ENCODE measurements around the gene CXCL14.
"Not testable (repeated sequence)": the region's sequence is repeated elsewhere in the genome, so short reads cannot be mapped to it uniquely, and the experiment has no call there.

The CXCL14 gene

GRCh38 chr5:135541807-135542502 is 36.8 kb downstream of the CXCL14 start:
- no peak for DNase-seq

DNA sequence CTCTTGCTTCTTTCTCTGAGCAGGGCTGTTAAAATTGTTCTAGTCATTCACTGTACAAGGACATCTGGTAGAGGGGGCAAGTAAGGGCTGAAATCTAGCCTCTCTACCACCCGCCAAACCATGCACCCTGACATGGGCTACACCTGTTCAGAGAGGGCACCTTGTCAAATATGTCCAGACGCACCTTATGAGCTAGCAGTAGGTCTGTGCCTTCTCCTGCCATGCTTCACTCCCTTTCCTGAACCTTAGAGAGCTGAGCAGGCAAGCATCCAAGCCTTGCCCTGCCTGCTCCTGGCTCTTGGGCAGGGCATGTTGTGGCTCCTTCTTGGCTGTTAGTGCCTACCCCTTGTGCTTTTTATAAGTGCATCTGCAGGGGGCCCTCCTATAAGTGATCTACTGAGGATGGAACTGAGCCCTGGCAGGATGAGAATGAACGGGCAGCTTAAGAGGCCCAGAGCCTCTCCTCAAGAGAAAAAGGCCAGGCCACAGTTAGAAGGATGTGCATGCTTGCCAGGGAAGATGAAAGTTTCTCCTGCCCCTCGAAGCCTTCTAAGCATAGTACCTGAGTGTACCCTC is 39.3 kb downstream of the CXCL14 start:
- no peak for DNase-seq

- DNase-seq, result no peak
These were observed 40.5 kb downstream of the CXCL14 start for GRCh38 chr5:135538261-135538660.

GRCh38 chr5:135537745-135538144 is 41.0 kb downstream of the CXCL14 start:
- no peak for DNase-seq

GRCh38 chr5:135537271-135537670 is 41.5 kb downstream of the CXCL14 start:
- no peak for DNase-seq

DNA sequence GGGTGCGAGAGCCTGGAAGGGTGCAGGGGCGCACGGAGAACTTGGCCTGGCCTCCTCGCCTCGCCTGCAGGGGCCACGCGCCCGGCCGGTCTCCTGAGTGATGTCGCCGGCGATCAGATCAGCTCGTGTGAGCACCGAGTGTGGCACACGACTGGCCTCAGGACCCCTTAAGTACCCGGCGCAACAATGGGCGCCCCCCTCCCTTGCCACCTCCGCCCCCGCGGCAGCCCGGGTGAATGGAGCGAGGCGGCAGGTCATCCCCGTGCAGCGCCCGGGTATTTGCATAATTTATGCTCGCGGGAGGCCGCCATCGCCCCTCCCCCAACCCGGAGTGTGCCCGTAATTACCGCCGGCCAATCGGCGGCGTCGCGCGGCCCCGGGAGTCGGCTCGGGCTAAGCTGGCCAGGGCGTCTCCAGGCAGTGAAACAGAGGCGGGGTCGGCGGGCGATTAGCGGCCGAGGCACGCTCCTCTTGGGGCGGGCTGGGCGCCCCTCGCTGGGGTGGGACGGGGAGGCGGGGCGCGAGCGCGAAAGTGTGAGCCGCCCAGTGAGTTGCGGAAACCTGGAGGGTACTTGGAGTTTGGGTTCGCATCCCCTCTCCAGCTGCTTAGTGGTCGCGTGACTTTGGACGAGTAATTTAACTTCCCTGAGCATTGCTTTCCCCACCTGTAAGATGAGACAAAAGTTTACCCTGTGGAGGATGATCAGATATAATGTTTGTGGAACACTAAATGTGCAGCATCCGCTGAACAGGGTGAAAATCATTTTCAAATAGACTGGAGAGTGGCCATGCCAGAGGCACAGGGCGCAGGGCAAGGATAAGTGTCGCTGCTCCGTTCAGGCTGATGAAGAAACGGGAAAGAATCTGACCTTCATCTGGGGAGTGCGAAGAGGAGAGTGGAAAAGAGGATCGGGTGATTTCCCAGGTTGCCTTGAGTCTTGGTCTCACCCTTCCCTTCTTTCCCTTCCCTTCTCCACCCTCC is 42.7 kb downstream of the CXCL14 start, which contains the start of gene NEUROG1:
NEUROG1 (minus strand) TSS at position 145 of the 982 bp plus-strand sequence. CDS start 274 bp downstream, outside the sequence.
- DNase-seq, result peak; percentile 50

DNA sequence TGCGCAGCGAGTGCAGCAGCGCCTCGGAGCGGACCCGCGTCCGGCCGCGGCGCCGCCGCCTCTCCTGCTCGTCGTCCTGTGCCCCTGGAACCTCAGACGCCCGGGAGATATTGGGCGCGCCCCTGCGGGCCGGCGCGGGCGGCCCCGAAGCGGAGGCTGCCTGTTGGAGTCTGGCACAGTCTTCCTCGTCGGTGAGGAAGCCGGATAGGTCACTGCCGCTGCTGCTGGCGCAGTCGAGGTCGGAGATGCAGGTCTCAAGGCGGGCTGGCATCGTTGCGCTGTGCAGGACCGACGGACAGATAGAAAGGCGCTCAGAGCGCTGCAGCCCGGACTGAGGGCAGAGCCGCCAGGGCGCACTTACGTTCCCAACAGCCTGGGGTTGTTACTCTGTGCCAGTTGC is 43.4 kb downstream of the CXCL14 start:
- DNase-seq, result no peak

DNA sequence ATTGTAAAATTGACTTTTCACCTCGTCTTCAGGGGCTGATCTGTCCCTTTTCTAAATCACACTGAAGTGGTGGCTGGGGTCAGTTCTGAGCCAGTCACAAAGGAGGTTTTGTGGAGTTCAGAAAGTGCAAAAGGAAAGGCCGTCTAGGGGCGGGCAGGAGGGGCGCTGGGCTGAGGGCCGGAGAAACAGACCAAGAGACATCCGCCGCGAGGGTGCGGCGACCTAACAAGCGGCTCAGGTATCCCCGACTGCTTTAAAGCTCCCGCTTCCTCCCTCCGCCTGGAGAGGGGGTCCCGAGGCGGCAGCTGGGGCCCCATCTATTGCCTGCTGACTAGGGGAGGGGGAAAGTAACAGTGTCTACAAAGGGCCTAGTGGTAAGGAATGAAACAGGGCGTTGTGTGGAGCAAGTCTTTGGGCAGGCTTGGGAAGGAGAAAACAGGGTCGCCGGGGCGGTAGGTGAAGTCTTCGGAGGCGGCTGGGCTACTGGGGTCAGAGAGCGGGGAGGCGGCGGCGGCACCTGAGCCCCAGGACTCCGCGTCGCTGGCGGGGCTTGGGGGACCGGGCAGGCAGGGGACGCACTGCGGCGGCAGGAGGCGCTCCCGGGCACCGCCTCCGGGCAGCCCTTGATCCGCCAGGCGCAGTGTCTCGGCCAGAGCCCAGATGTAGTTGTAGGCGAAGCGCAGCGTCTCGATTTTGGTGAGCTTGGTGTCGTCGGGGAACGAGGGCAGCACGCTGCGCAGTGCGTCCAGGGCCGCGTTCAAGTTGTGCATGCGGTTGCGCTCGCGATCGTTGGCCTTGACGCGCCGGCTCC is 44.0 kb downstream of the CXCL14 start:
- DNase-seq, result no peak

DNA sequence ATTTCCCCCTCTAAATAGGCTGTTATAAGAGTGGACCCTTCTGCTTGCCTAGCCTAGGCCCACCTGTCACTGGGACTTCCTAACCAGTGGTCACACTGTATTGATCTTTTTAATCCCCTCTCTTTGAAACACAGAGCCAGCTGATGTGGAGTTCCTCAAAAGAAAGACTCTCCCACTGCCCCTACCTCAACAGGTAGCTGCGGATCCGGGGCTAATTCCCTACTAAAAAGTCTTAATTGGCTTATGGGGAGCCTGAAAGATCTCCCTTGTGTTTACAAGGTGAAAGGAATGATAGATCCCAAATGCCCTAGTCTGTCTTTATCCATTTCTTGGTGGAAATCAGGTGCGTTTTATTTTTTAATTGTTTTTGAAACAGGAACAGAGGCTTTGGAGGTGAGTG is 45.0 kb downstream of the CXCL14 start:
- no peak for DNase-seq

DNA sequence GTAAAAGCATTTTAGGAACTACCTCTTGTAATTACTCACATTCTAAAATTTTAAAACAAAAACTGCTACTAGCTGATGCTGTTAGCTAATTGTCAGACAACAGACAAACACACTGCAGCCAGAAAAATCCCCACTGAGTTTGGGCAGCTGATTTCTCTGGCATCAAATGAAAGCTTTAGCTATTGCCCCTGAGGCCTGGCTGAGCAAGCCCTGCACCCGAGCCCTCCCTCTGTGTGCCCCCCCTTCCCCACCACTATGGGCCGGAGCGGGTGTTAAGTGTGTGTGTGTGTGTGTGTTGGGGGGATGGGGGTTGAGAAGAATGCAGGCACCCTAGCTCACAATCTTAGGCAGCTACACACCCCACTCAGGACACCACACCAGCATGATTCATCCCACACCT is 45.5 kb downstream of the CXCL14 start:
- DNase-seq, result peak; percentile 12

- DNase-seq, result not testable (repeated sequence)
These were observed 49.2 kb downstream of the CXCL14 start for GRCh38 chr5:135529576-135529975.

GRCh38 chr5:135526924-135527323 is 51.9 kb downstream of the CXCL14 start:
- no peak for DNase-seq

DNA sequence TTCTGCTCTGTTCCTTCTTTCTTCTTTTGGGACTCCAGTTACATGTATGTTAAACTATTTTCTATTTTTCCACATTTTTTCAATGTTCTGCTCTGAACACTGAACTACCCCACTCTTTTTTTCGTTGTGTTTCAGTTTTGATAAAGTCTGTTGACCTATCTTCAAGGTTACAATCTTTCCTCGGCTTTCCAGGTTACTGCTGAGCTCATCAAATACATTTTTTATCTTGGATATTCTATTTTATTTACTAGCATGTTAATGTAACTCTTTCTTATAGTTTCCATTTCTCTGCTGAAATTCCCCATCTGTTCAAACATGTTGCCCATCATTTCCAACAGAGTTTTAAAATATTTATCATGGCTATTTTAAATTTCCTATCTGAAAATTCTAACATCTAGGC is 56.8 kb downstream of the CXCL14 start:
- DNase-seq, result no peak
